22Rv1 (cell line): ENCODE results near the gene PDCD5.
A peak's percentile ranks its signal among the peaks of the same experiment; 100 is the strongest.
"Not testable (repeated sequence)": the region's sequence is repeated elsewhere in the genome, so short reads cannot be mapped to it uniquely, and the experiment has no call there.

Experiments used
- H3K27ac ChIP-seq: fragments of 450-650 bp; 2 replicates; pipeline ENCODE4 v1.5.1; 2017
- CTCF ChIP-seq: fragments of 450-650 bp; IDR thresholded peaks from 2 replicates; pipeline ENCODE4 v1.5.1; 2017; ENCODE audit warnings: mild to moderate bottlenecking
- ZFX ChIP-seq: fragments of 450-650 bp; IDR thresholded peaks from 2 replicates; pipeline ENCODE4 v1.6.1; 2017; ENCODE audit warnings: antibody characterized with exemption, borderline replicate concordance

PDCD5 gene

GRCh38 chr19:32567486-32567885 is 13.5 kb upstream of the PDCD5 start:
- TF ChIP-seq CTCF = no peak
- TF ChIP-seq ZFX = no peak
- H3K27ac ChIP-seq = no peak overlapping the region

- TF ChIP-seq ZFX (no peak), CTCF (peak; percentile 79)
- H3K27ac ChIP-seq = no peak overlapping the region
Measured at GRCh38 chr19:32570081-32570785, 10.8 kb upstream of the PDCD5 start.

GRCh38 chr19:32571471-32572075 is 9.4 kb upstream of the PDCD5 start:
- H3K27ac ChIP-seq = not testable (repeated sequence)

GRCh38 chr19:32572700-32573491 is 8.1 kb upstream of the PDCD5 start:
- H3K27ac ChIP-seq = not testable (repeated sequence)

- H3K27ac ChIP-seq = no peak overlapping the region
- TF ChIP-seq ZFX = no peak
- TF ChIP-seq CTCF = no peak
Measured at GRCh38 chr19:32573492-32573794, 7.5 kb upstream of the PDCD5 start.

- TF ChIP-seq CTCF = no peak
- no peak for TF ChIP-seq ZFX
- no peak overlapping the region for H3K27ac ChIP-seq
Measured at GRCh38 chr19:32576790-32577189, 4.2 kb upstream of the PDCD5 start.

- TF ChIP-seq CTCF (no peak), ZFX (no peak)
- peak overlapping the region; percentile 66 for H3K27ac ChIP-seq
Measured at GRCh38 chr19:32580353-32580900, 563 bp upstream of the PDCD5 start.

GRCh38 chr19:32581705-32582179 is 752 bp downstream of the PDCD5 start:
- TF ChIP-seq ZFX = no peak
- TF ChIP-seq CTCF = no peak
- peak overlapping the region; percentile 66 for H3K27ac ChIP-seq

GRCh38 chr19:32587747-32588504 is 6.9 kb downstream of the PDCD5 start:
- H3K27ac ChIP-seq = not testable (repeated sequence)
